Measurements from ENCODE around the gene CD2AP. TPM values are rescaled to one million over a fixed set of nuclear protein-coding genes. Genes with fewer than 3 reads are reported as not detected.

The CD2AP gene
- total RNA-seq, 4 donors from 2014 or later = 49.8 to 140 (median 93.3) TPM

- no peaks in the 10 kb centered on the region for H3K4me1 ChIP-seq
- no peak overlapping the region for H3K4me3 ChIP-seq
- WGBS, 2 donors (ENCODE audit: low coverage in 1 of 2) = 60 to 86% methylated on average over 1 of the region's 1 CpG
- no peak overlapping the region for H3K27ac ChIP-seq
- intact Hi-C loops (cut with DNase I; ENCODE audit: low total_unique reads) = no loop called here
- in situ Hi-C loops (cut with MboI; ENCODE audit: low pct_ligation_motif_present in 1 of 4, low pct_unique_long_range_greater_than_20kb in 1 of 4, low sequenced_read_pairs in 3 of 4) = no loop called here
- no peaks in the 10 kb centered on the region for H3K9me3 ChIP-seq
- no peak for DNase-seq
- no peaks in the 10 kb centered on the region for H3K27me3 ChIP-seq
- TF ChIP-seq POLR2AphosphoS5 (IDR thresholded peaks at IDR 0.05) = no peak
- TF ChIP-seq POLR2A (IDR thresholded peaks at IDR 0.05) = no peak
- no peaks in the 10 kb centered on the region for H3K36me3 ChIP-seq
These were observed 195.2 kb downstream of the CD2AP start for GRCh38 chr6:47672816-47673215.

- in situ Hi-C loops (cut with MboI; ENCODE audit: low pct_ligation_motif_present in 1 of 4, low pct_unique_long_range_greater_than_20kb in 1 of 4, low sequenced_read_pairs in 3 of 4) (no loop called here), intact Hi-C loops (cut with DNase I; ENCODE audit: low total_unique reads) (no loop called here)
- WGBS, 2 donors (ENCODE audit: low coverage in 1 of 2) = 82 to 92% methylated on average over 3 of the region's 3 CpGs
- H3K27me3 ChIP-seq = no peaks in the 10 kb centered on the region
- TF ChIP-seq POLR2AphosphoS5 (IDR thresholded peaks at IDR 0.05) = no peak
- TF ChIP-seq POLR2A (IDR thresholded peaks at IDR 0.05) = no peak
- no peak for TF ChIP-seq EP300 (IDR thresholded peaks at IDR 0.05; ENCODE audit: low read depth)
- no peak for TF ChIP-seq CTCF (IDR thresholded peaks at IDR 0.05)
- H3K4me3 ChIP-seq = no peak overlapping the region
- H3K27ac ChIP-seq = no peak overlapping the region
- DNase-seq = no peak
- no peaks in the 10 kb centered on the region for H3K36me3 ChIP-seq
- no peaks in the 10 kb centered on the region for H3K9me3 ChIP-seq
- no peaks in the 10 kb centered on the region for H3K4me1 ChIP-seq
These were observed 197.1 kb downstream of the CD2AP start for GRCh38 chr6:47674673-47675072.

Small RNA genes lying within 50 kb of the gene (small RNA-seq; reads per million reads assigned to genes)
- gene RF00019 = 0 reads per million in 4 donors

Other genes starting within 250 kb of the CD2AP start
- 100 to 1,000 TPM in 1 of 4 donors, 10 to 100 TPM in 3; 45.4 to 136 (median 73.4) TPM for gene TNFRSF21, start 167.9 kb upstream of the CD2AP start, total RNA-seq
- 1 to 10 TPM in 3 of 4 donors, not detected in 1; 2.0 to 3.5 (median 3.0) TPM for gene ADGRF4, start 220.8 kb downstream of the CD2AP start, total RNA-seq

Data from transverse colon (tissue), 4 donors.